SK-N-SH (cell line): ENCODE data around the gene RPA1. TPM values are rescaled to one million over a fixed set of nuclear protein-coding genes. Genes with fewer than 3 reads are reported as not detected.

Source experiments
- CTCF ChIA-PET: fragments of 300-600, 350-600 bp; formaldehyde crosslinking; extraction: SDS; loops from one replicate; lab custom pipeline; 2021; lab: Yijun Ruan, JAX
- POLR2A ChIA-PET: fragments of 350-600 bp; sonication (Branson Sonifier 250); formaldehyde crosslinking; extraction: SDS; loops from one replicate; lab custom pipeline; 2020; ENCODE audit warnings: antibody characterized with exemption, inconsistent platforms; lab: Yijun Ruan, JAX
- DNase-seq: peaks from one replicate; pipeline ENCODE4 v3.0.0; 2012
- H2AFZ ChIP-seq: fragments of 200-600 bp; sonication (generic); 2 replicates; pipeline ENCODE4 v1.8.1; 2016; ENCODE audit warnings: antibody characterized with exemption, mild to moderate bottlenecking, low read depth
- H3F3A ChIP-seq: fragments of 200-600 bp; sonication (generic); replicated peaks from 2 replicates; pipeline ENCODE3; 2016; ENCODE audit warnings: antibody characterized with exemption, mild to moderate bottlenecking; ENCODE audit not compliant: insufficient read depth
- H3K27ac ChIP-seq, 2 experiments: fragments of 200-500 bp in 1 of 2; fragments of 200-600 bp in 1 of 2; sonication (Bioruptor generic) in 1 of 2; sonication (generic), shearing (Covaris generic) in 1 of 2; 2 replicates each; pipeline versions ENCODE4 v1.5.1 to v1.6.1; 2014 to 2016; ENCODE audit warnings: low read depth in 2 of 2, inconsistent platforms in 1 of 2, low read length in 1 of 2, mild to moderate bottlenecking in 1 of 2, mixed read lengths in 1 of 2
- H3K27me3 ChIP-seq: fragments of 200-600 bp; sonication (generic), shearing (Covaris generic); 2 replicates; pipeline ENCODE4 v1.6.1; 2016; ENCODE audit warnings: mixed run types; ENCODE audit not compliant: insufficient read depth
- H3K36me3 ChIP-seq, 2 experiments: fragments of 200-500 bp in 1 of 2; fragments of 200-600 bp in 1 of 2; sonication (Bioruptor generic) in 1 of 2; sonication (generic) in 1 of 2; replicated peaks in 1 of 2; 2 replicates each; pipeline versions ENCODE3 to v1.5.1; 2014 to 2016; ENCODE audit warnings: low read length in 1 of 2, mild to moderate bottlenecking in 1 of 2; ENCODE audit not compliant: insufficient read depth in 2 of 2, control insufficient read depth in 1 of 2
- H3K4me1 ChIP-seq, 2 experiments: fragments of 200-500 bp in 1 of 2; fragments of 200-600 bp in 1 of 2; sonication (Bioruptor generic) in 1 of 2; sonication (generic), shearing (Covaris generic) in 1 of 2; 2 replicates each; pipeline versions ENCODE4 v1.5.1 to v1.6.1; 2014 to 2016; ENCODE audit warnings: low read depth in 1 of 2, low read length in 1 of 2, mixed run types in 1 of 2; ENCODE audit not compliant: insufficient read depth in 2 of 2, control insufficient read depth in 1 of 2
- H3K4me2 ChIP-seq: fragments of 200-600 bp; sonication (generic), shearing (Covaris generic); 2 replicates; pipeline ENCODE4 v1.6.1; 2017; ENCODE audit warnings: mixed run types
- H3K4me3 ChIP-seq, 2 experiments: fragments of 200-500 bp in 1 of 2; fragments of 200-600 bp in 1 of 2; sonication (Bioruptor generic) in 1 of 2; sonication (generic), shearing (Covaris generic) in 1 of 2; 2 replicates each; pipeline versions ENCODE4 v1.5.1 to v1.8.1; 2014 to 2016; ENCODE audit warnings: low read depth in 2 of 2, inconsistent platforms in 1 of 2, low read length in 1 of 2, mild to moderate bottlenecking in 1 of 2, mixed read lengths in 1 of 2, moderate library complexity in 1 of 2
- H3K79me2 ChIP-seq: fragments of 200-600 bp; sonication (generic); 2 replicates; pipeline ENCODE4 v1.8.1; 2017; ENCODE audit warnings: mild to moderate bottlenecking; ENCODE audit not compliant: insufficient read depth
- H3K9ac ChIP-seq: fragments of 200-600 bp; sonication (generic); 2 replicates; pipeline ENCODE4 v1.6.1; 2017; ENCODE audit warnings: mixed run types
- H3K9me2 ChIP-seq: fragments of 200-600 bp; sonication (generic); 2 replicates; pipeline ENCODE4 v1.6.1; 2017; ENCODE audit warnings: mixed run types
- H3K9me3 ChIP-seq: fragments of 200-600 bp; sonication (generic); 2 replicates; pipeline ENCODE4 v1.6.1; 2017; ENCODE audit warnings: mixed run types, mild to moderate bottlenecking, moderate library complexity
- H4K20me1 ChIP-seq: fragments of 200-600 bp; sonication (generic); 2 replicates; pipeline ENCODE4 v1.6.1; 2017; ENCODE audit warnings: mild to moderate bottlenecking, mixed run types; ENCODE audit not compliant: insufficient read depth
- CHD2 ChIP-seq: fragments of 150-350 bp; IDR thresholded peaks from 2 replicates; pipeline ENCODE4 v1.6.1; 2018; ENCODE audit warnings: low read length; ENCODE audit not compliant: partially characterized antibody
- FOSL2 ChIP-seq: IDR thresholded peaks from 2 replicates; pipeline ENCODE4 v1.4.0; 2012; ENCODE audit warnings: low read depth, mild to moderate bottlenecking, moderate library complexity, borderline replicate concordance
- FOXJ3 ChIP-seq: sonication (generic); formaldehyde crosslinking; IDR thresholded peaks from 2 replicates; pipeline ENCODE4 v1.5.1; 2020; ENCODE audit warnings: mild to moderate bottlenecking, missing genetic modification reagents
- FOXM1 ChIP-seq: IDR thresholded peaks from 2 replicates; pipeline ENCODE4 v1.4.0; 2012; ENCODE audit warnings: low read depth, mild to moderate bottlenecking
- GATA2 ChIP-seq: sonication (generic); formaldehyde crosslinking; IDR thresholded peaks from 2 replicates; pipeline ENCODE4 v1.5.0; 2020; ENCODE audit warnings: mild to moderate bottlenecking, missing genetic modification reagents
- IRF3 ChIP-seq: fragments of 150-350 bp; IDR thresholded peaks from 2 replicates; pipeline ENCODE4 v1.6.1; 2016; ENCODE audit warnings: mild to moderate bottlenecking, low read depth, low read length
- JUND ChIP-seq: IDR thresholded peaks from 2 replicates; pipeline ENCODE4 v1.4.0; 2012
- MEF2A ChIP-seq: IDR thresholded peaks from 2 replicates; pipeline ENCODE4 v1.4.0; 2012; ENCODE audit warnings: low read depth, borderline replicate concordance
- NRF1 ChIP-seq: IDR thresholded peaks from 2 replicates; pipeline ENCODE4 v1.6.1; 2012; ENCODE audit warnings: low read depth, mild to moderate bottlenecking, low read length
- PBX3 ChIP-seq: IDR thresholded peaks from 2 replicates; pipeline ENCODE4; 2012
- RAD21 ChIP-seq: IDR thresholded peaks from 2 replicates; pipeline ENCODE4 v1.6.1; 2012; ENCODE audit warnings: mild to moderate bottlenecking, low read length
- RCOR1 ChIP-seq: fragments of 150-350 bp; IDR thresholded peaks from 2 replicates; pipeline ENCODE4 v1.6.1; 2017; ENCODE audit warnings: antibody characterized with exemption, low read length
- RFX5 ChIP-seq: IDR thresholded peaks from 2 replicates; pipeline ENCODE4 v1.6.1; 2012; ENCODE audit warnings: mild to moderate bottlenecking, improper control_type of control experiment, low read length
- RXRA ChIP-seq: IDR thresholded peaks from 2 replicates; pipeline ENCODE4 v1.4.0; 2012; ENCODE audit warnings: low read depth, mild to moderate bottlenecking, borderline replicate concordance
- TAF1 ChIP-seq: IDR thresholded peaks from 2 replicates; pipeline ENCODE4 v1.6.1; 2012; ENCODE audit warnings: low read depth, mild to moderate bottlenecking, low read length, moderate library complexity, borderline replicate concordance
- TEAD4 ChIP-seq: IDR thresholded peaks from 2 replicates; pipeline ENCODE4 v1.4.0; 2012; ENCODE audit warnings: mild to moderate bottlenecking, borderline replicate concordance; ENCODE audit not compliant: insufficient read depth
- USF1 ChIP-seq: IDR thresholded peaks from 2 replicates; pipeline ENCODE4 v1.4.0; 2012; ENCODE audit warnings: low read depth, borderline replicate concordance
- USF2 ChIP-seq: fragments of 150-350 bp; IDR thresholded peaks from 2 replicates; pipeline ENCODE4 v1.6.1; 2017; ENCODE audit warnings: antibody characterized with exemption, low read length, low read depth, borderline replicate concordance
- ZBTB33 ChIP-seq: IDR thresholded peaks from 2 replicates; pipeline ENCODE4 v1.4.0; 2012; ENCODE audit warnings: low read depth, borderline replicate concordance
- WGBS: methylation state at CpG from one replicate; pipeline ENCODE4 v1.1.6; 2017; ENCODE audit warnings: low lambda C conversion rate; 5-methylcytosine and 5-hydroxymethylcytosine counted together
- polyA plus RNA-seq, 3 experiments: library from polyadenylated mRNA; depleted of rRNA; stranded (reverse); fragments of >200 nt; gene quantifications; 2 replicates each; pipeline ENCODE4 v1.2.3, GENCODE V29; 2012

Gene RPA1
- polyA plus RNA-seq, 1 of the 3 experiments (the other 2 are of a cell fraction) = 47.2 TPM

- TF ChIP-seq ZBTB33 (no peak), FOXJ3 (CRISPR knock-in tag) (no peak), RAD21 (no peak), TEAD4 (no peak), GATA2 (CRISPR knock-in tag) (no peak), TAF1 (no peak), NRF1 (no peak), FOSL2 (no peak), FOXM1 (no peak), IRF3 (no peak), PBX3 (no peak), USF1 (no peak), RFX5 (no peak), CHD2 (no peak), USF2 (no peak), MEF2A (no peak), JUND (no peak), RCOR1 (no peak), RXRA (no peak)
- Histone ChIP-seq H2AFZ (no peak overlapping the region), H3F3A (peaks cover 6% of the 10 kb centered on the region), H3K4me3 (no peak overlapping the region), H3K36me3 (peaks cover 8 to 12% of the 10 kb centered on the region in 2 experiments), H3K27me3 (no peaks in the 10 kb centered on the region), H3K9me2 (no peaks in the 10 kb centered on the region), H3K9ac (no peak overlapping the region), H4K20me1 (no peaks in the 10 kb centered on the region), H3K27ac (no peak overlapping the region), H3K9me3 (no peaks in the 10 kb centered on the region), H3K79me2 (peaks cover 19% of the 10 kb centered on the region; the same call in 1 of the 2 replicates), H3K4me2 (no peak overlapping the region), H3K4me1 (peaks cover 0 to 22% of the 10 kb centered on the region in 2 experiments; a peak in 2 of 4 replicates)
- WGBS = 79% methylated on average over 1 of the region's 1 CpG
- ChIA-PET CTCF (interaction anchor here (0.9 to 1.2 kb wide), 2 partner anchors 13 to 80 kb away, joined by 3 to 5 read pairs; no protein-coding TSS in a partner anchor), POLR2A (no interaction called here)
- DNase-seq = no peak
Observed at GRCh38 chr17:1796800-1797199, 33.0 kb upstream of the RPA1 start.
